NCI-H748 (cell line): Measurements from ENCODE around the gene FZD4.
"Not testable (repeated sequence)": the region's sequence is repeated elsewhere in the genome, so short reads cannot be mapped to it uniquely, and the experiment has no call there.

Experiments
- DNase-seq: peaks from one replicate; lab custom pipeline; 2025; ENCODE audit not compliant: unreplicated experiment; lab: John Stamatoyannopoulos, UW

FZD4 gene

GRCh38 chr11:86955361-86956120, at the start of gene FZD4:
Gene FZD4, minus strand, starts transcription at chr11:86955395. Its CDS starts 310 bp downstream, at chr11:86955085.
- peak; percentile 82 for DNase-seq

DNA sequence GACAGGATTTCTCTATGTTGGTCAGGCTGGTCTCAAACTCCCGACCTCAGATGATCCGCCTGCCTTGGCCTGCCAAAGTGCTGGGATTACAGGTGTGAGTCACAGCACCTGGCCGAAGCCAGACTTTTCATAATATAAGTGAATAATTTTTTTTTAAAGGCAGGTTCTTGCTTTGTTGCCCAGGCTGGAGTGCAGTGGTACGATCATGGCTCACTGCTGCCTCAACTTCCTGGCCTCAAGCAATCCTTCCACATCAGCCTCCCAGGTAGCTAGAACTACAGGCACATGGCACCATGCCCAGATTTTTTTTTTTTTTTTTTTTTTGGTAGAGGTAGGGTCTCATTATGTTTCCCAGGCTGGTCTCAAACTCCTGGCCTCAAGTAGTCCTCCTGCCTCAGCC, 49.1 kb upstream of the FZD4 start:
- not testable (repeated sequence) for DNase-seq

GRCh38 chr11:87002918-87003317, 47.7 kb upstream of the FZD4 start:
- DNase-seq: no peak

- DNase-seq: no peak
Observed at GRCh38 chr11:86999859-87000753, 44.9 kb upstream of the FZD4 start.

- DNase-seq: no peak
Observed at GRCh38 chr11:86999388-86999787, 44.2 kb upstream of the FZD4 start.

DNA sequence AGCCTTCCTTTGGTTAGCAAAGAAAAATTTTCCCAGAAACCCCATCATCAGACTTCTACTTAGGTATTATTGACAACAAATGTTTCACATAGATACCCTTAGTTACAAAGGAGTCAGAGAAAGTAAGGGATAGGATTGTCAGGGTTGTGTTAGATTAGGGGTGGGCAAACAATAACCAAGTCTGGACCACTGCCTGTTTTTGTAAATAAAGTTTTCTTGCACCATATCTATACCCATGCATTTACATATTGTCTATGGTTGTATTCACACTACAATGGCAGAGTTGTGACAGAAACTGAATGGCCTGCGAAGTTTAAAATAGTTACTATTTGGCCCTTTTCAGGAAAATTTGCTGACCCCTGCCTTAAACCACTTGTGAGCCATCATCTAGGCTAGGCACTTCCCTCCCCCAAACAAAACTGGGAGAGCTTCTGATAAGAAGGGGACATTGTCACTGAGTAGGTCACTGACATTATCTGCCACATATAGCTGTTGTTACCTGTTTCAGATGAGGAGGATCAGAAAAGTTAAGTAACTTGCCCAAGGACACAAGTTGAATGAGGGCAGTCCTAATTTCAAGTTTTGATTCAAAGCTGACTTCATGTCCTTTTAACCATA, 41.9 kb upstream of the FZD4 start:
- no peak for DNase-seq

- DNase-seq: no peak
Observed at GRCh38 chr11:86993031-86993430, 37.8 kb upstream of the FZD4 start.

DNA sequence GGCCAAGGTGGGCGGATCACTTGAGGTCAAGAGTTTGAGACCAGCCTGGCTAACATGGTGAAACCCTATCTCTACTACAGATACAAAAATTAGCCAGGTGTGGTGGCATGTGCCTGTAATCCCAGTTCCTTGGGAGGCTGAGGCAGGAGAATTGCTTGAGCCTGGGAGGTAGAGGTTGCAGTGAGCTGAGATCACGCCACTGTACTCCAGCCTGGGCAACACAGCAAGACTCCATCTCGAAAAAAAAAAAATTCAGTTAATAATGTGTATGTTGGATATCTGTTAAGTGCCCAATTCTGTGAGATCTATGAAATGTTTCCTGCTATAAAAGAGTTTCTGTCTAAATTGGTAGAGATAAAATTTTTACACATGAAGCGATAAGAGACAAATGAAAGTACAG, 37.1 kb upstream of the FZD4 start:
- DNase-seq: not testable (repeated sequence)

DNA sequence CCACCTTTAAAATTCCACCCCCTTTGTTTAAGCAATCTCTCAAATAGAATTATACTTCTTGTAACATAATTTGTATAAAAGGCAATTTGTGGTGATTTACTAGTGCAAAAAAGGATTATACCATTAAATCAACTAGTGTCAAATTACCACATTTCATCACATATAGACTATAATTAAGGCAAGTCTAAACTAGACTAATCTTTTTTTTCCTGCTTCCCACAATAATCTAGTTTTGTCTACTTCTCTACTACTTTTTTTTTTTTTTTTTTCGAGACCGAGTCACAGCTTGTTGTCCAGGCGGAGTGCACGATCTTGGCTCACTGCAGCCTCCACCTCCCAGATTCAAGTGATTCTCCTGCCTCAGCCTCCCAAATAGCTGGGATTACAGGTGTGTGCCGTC, 36.1 kb upstream of the FZD4 start:
- DNase-seq: no peak

DNA sequence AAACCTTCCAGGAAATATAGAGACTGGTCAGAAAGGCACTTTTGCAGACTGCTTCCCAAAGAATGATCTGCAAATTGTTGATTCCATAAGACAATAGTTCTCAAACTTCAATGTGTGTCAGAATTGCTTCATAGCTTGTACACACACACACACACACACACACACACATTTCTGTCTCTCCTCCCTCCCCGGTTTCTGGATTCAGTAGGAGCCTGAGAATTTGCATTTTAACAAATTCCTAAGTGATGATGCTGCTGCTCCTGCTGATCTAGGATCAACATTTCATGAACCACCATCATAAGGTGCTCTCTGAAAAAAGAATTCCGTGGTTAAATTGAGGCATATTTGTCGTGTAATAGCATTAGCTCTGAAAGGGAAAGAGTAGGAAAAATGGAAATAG, 35.3 kb upstream of the FZD4 start:
- DNase-seq: no peak

DNA sequence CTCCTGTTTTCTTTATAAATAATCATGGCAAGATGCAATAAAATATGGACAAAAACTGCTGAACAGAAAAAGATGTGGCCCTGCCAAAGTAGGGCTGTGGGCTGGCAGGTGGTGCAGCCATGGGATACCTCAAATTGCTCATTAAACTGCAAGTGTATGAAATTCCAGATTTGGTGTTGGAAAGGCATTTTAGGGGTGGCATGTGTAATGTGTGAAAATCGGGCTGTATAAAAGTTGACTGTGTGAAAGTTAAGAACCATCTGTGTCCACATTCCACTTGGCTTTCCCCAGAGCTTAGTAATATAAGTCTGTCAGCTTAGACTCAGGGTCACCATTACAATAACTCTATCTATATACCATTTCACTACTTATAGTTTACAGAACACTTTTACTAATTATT, 34.8 kb upstream of the FZD4 start:
- DNase-seq: no peak

GRCh38 chr11:86988351-86988881, 33.2 kb upstream of the FZD4 start:
- DNase-seq: peak; percentile 8

- DNase-seq: no peak
Observed at GRCh38 chr11:86987679-86988078, 32.5 kb upstream of the FZD4 start.

- DNase-seq: no peak
Observed at GRCh38 chr11:86984701-86985100, 29.5 kb upstream of the FZD4 start.

DNA sequence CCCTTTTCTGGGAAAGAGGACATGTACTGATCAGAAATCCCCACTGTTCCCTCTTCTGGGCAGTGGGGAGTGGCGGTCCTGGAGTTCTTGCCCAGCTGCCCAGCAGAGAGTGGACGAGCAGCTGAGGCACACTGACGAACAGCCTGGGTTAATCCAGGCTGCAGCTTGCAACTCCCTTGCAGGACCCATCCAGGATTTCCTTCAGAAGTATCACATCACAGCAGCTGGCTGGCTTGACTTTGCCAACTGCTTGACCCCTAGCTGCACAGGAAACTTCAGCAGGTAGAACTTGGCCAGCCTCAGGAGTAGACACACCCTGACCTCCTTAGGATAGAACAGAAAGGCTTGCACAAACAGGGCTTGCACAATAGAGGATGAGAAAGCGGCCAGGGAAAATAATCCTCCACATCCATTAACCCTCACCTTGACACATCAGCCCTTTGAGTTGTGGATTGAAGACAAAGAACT, 27.9 kb upstream of the FZD4 start:
- DNase-seq: no peak

GRCh38 chr11:86981777-86982540, 26.8 kb upstream of the FZD4 start:
- no peak for DNase-seq

DNA sequence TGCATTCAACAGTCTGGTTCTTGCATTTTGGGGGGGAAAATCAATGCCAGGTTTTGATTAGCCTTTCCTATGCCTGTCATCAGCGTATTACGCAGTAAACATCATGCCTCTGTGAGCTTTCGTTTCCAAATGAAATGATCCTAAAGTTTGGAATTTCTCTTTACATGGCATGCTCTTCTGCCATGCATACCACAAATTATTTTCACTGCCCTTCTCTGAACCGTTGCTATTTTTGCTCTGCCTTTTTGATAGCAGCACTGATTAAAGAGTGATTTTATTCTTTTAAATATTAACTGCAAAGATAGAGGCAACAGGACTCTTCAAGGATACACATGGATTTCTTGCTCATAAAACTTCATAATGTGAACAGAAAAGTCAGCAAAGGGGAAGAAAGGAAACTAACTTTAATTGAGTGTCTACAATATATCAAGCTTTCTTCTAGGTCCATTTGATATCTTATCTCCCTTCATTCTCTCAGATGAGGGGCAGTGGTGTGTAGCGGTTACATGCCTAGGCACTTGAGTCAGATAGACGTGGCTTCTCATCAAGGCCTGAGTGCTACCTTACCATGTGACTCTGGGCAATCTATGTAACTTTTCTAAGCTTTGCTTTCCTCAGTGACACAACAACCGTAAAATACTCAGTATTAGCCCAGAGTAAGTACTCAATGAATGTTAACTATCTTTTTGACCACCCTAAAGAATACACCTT, 25.0 kb upstream of the FZD4 start:
- DNase-seq: no peak

- no peak for DNase-seq
Observed at GRCh38 chr11:86978756-86979608, 23.8 kb upstream of the FZD4 start.

DNA sequence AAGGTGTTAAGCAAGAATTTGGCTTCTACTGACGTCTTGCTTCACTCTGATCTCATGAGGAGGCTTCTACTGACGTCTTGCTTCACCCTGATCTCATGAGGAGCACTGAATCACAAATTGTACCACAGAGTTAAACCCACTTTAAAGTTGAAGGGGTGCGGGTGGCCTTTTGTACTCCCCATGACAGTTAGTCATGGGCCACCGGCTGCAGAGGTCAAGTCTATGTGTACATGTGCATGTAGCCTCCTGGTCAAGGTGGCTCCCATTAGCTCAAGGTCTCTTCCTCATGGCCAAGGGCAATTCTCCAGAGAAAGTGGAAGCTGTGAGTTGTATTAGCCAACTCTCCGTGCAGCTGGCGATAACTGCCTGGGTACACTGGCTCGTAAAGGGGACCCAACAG, 23.1 kb upstream of the FZD4 start:
- DNase-seq: no peak
